CD4-positive, CD25-positive, alpha-beta regulatory T cell (primary cell): ENCODE data around the gene TGFB1. TPM values are rescaled to one million over a fixed set of nuclear protein-coding genes. Genes with fewer than 3 reads are reported as not detected.
A peak's percentile ranks its signal among the peaks of the same experiment; 100 is the strongest.

Source experiments
- ATAC-seq, 2 donors: fragments of 150-1000 bp; cut with Tn5 transposase; one replicate each; pipeline ENCODE4 v1.10.0; 2021; ENCODE audit warnings: low read depth in 2 of 2, moderate number of reproducible peaks in 2 of 2, moderate library complexity in 1 of 2
- DNase-seq, 3 donors: peaks; one replicate each; pipeline versions ENCODE4 v3.0.0 to v3.0.0-alpha.2; 2012 to 2022; ENCODE audit warnings: mixed read lengths in 1 of 3
- H3K27ac ChIP-seq: one replicate; pipeline ENCODE4 v1.7.0; 2013; ENCODE audit warnings: mild to moderate bottlenecking, low read length; ENCODE audit not compliant: insufficient read depth, poor library complexity, severe bottlenecking
- H3K27me3 ChIP-seq: one replicate; pipeline ENCODE4 v1.7.0; 2013; ENCODE audit warnings: low read length; ENCODE audit not compliant: control insufficient read depth, insufficient read depth
- H3K36me3 ChIP-seq: one replicate; pipeline ENCODE4 v1.7.0; 2013; ENCODE audit warnings: mild to moderate bottlenecking, low read length, moderate library complexity; ENCODE audit not compliant: control insufficient read depth, insufficient read depth
- H3K4me1 ChIP-seq: 2 replicates; pipeline ENCODE4 v1.7.0; 2013; ENCODE audit warnings: mild to moderate bottlenecking, low read length; ENCODE audit not compliant: insufficient read depth, control insufficient read depth, poor library complexity, severe bottlenecking
- H3K4me3 ChIP-seq: one replicate; pipeline ENCODE4 v1.7.0; 2013; ENCODE audit warnings: low read depth, mild to moderate bottlenecking, low read length, moderate library complexity
- H3K9me3 ChIP-seq, 2 experiments: 1 replicate in 1 of 2; 2 replicates in 1 of 2; pipeline ENCODE4 v1.7.0; 2013; ENCODE audit warnings: low read length in 2 of 2, mild to moderate bottlenecking in 1 of 2, moderate library complexity in 1 of 2; ENCODE audit not compliant: control insufficient read depth in 2 of 2
- H3K27ac Mint-ChIP-seq, 3 donors: one replicate each; pipeline ENCODE4 v1.8.0; 2020 to 2022; ENCODE audit warnings: mild to moderate bottlenecking in 3 of 3, mixed read lengths in 3 of 3, moderate library complexity in 2 of 3
- H3K27me3 Mint-ChIP-seq: one replicate; pipeline ENCODE4 v1.8.0; 2022; ENCODE audit warnings: mild to moderate bottlenecking, mixed read lengths
- H3K36me3 Mint-ChIP-seq: one replicate; pipeline ENCODE4 v1.8.0; 2020; ENCODE audit warnings: mixed read lengths
- H3K4me1 Mint-ChIP-seq, 4 donors: one replicate each; pipeline ENCODE4 v1.8.0; 2020 to 2022; ENCODE audit warnings: mixed read lengths in 4 of 4, mild to moderate bottlenecking in 1 of 4
- H3K4me3 Mint-ChIP-seq, 4 donors: one replicate each; pipeline ENCODE4 v1.8.0; 2020 to 2022; ENCODE audit warnings: mild to moderate bottlenecking in 4 of 4, mixed read lengths in 4 of 4, moderate library complexity in 3 of 4
- H3K9me3 Mint-ChIP-seq, 7 donors: one replicate each; pipeline ENCODE4 v1.8.0; 2020 to 2022; ENCODE audit warnings: mixed read lengths in 7 of 7, mild to moderate bottlenecking in 3 of 7, moderate library complexity in 2 of 7
- polyA plus RNA-seq, 4 donors: library from polyadenylated mRNA; unstranded; fragments of 300-500 nt; fragmentation: Illumina TruSeq; gene quantifications; one replicate each; pipeline ENCODE4 v1.2.3, GENCODE V29; 2021
- total RNA-seq: library from RNA; stranded (reverse); gene quantifications from one replicate; pipeline ENCODE4 v1.2.3, GENCODE V29; 2022

TGFB1 gene
- total and polyA plus RNA-seq, 5 donors from 2014 or later = 31.6 to 414 (median 48.2) TPM

- DNase-seq = peak in 2 of 3 donors; percentile 37 to 61
- no peaks in the 10 kb centered on the region for H3K27me3 ChIP-seq
- ATAC-seq = peak; percentile 12 to 32
- H3K4me3 Mint-ChIP-seq = peak overlapping the region; percentile 79 to 88 (median 88)
- H3K4me1 ChIP-seq = peaks cover 54% of the 10 kb centered on the region
- peaks cover 25% of the 10 kb centered on the region for H3K36me3 Mint-ChIP-seq
- H3K9me3 Mint-ChIP-seq = peaks cover 0 to 2% (median 0%) of the 10 kb centered on the region in 7 donors
- H3K9me3 ChIP-seq = no peaks in the 10 kb centered on the region
- H3K27ac Mint-ChIP-seq = peak overlapping the region; percentile 96 to 99 (median 96)
- peaks cover 34% of the 10 kb centered on the region for H3K36me3 ChIP-seq
- peak overlapping the region; percentile 85 for H3K27ac ChIP-seq
- peak overlapping the region; percentile 68 for H3K4me3 ChIP-seq
- H3K4me1 Mint-ChIP-seq = peaks cover 19 to 65% (median 43%) of the 10 kb centered on the region in 4 donors
- peaks cover 4% of the 10 kb centered on the region for H3K27me3 Mint-ChIP-seq
Observed at GRCh38 chr19:41328157-41328841, 25.4 kb downstream of the TGFB1 start.

GRCh38 chr19:41327576-41328156, 26.1 kb downstream of the TGFB1 start:
- Mint-ChIP-seq H3K4me3 (peak overlapping the region; percentile 79 to 88 (median 88)), H3K9me3 (peaks cover 0 to 2% (median 0%) of the 10 kb centered on the region in 7 donors), H3K27ac (peak overlapping the region; percentile 96 to 99 (median 96)), H3K4me1 (peaks cover 19 to 68% (median 43%) of the 10 kb centered on the region in 4 donors), H3K27me3 (peaks cover 4% of the 10 kb centered on the region), H3K36me3 (peaks cover 26% of the 10 kb centered on the region)
- peak; percentile 76 to 93 (median 82) for DNase-seq
- H3K9me3 ChIP-seq = no peaks in the 10 kb centered on the region
- H3K4me3 ChIP-seq = peak overlapping the region; percentile 68
- H3K27ac ChIP-seq = peak overlapping the region; percentile 85
- peaks cover 54% of the 10 kb centered on the region for H3K4me1 ChIP-seq
- H3K36me3 ChIP-seq = peaks cover 34% of the 10 kb centered on the region
- ATAC-seq = peak; percentile 66 to 67
- no peaks in the 10 kb centered on the region for H3K27me3 ChIP-seq

GRCh38 chr19:41327076-41327575, 26.6 kb downstream of the TGFB1 start:
- peaks cover 4% of the 10 kb centered on the region for H3K27me3 Mint-ChIP-seq
- no peak for ATAC-seq
- H3K4me1 ChIP-seq = peaks cover 51% of the 10 kb centered on the region
- peak overlapping the region; percentile 85 to 97 (median 89) for H3K27ac Mint-ChIP-seq
- peak overlapping the region; percentile 85 for H3K27ac ChIP-seq
- H3K9me3 ChIP-seq = no peaks in the 10 kb centered on the region
- no peak for DNase-seq
- peaks cover 30% of the 10 kb centered on the region for H3K36me3 ChIP-seq
- H3K4me3 ChIP-seq = peak overlapping the region; percentile 31
- peaks cover 0 to 2% (median 0%) of the 10 kb centered on the region in 7 donors for H3K9me3 Mint-ChIP-seq
- peaks cover 19 to 64% (median 41%) of the 10 kb centered on the region in 4 donors for H3K4me1 Mint-ChIP-seq
- no peaks in the 10 kb centered on the region for H3K27me3 ChIP-seq
- H3K36me3 Mint-ChIP-seq = peaks cover 20% of the 10 kb centered on the region
- peak overlapping the region; percentile 66 to 84 (median 72) for H3K4me3 Mint-ChIP-seq

- Histone ChIP-seq H3K36me3 (peaks cover 30% of the 10 kb centered on the region), H3K27ac (peak overlapping the region; percentile 85), H3K27me3 (no peaks in the 10 kb centered on the region), H3K9me3 (no peaks in the 10 kb centered on the region), H3K4me1 (peaks cover 48% of the 10 kb centered on the region), H3K4me3 (no peak overlapping the region)
- Mint-ChIP-seq H3K27ac (peak overlapping the region; percentile 85 to 97 (median 93)), H3K4me3 (peak overlapping the region; percentile 32 to 84 (median 72)), H3K4me1 (peaks cover 19 to 58% (median 40%) of the 10 kb centered on the region in 4 donors), H3K9me3 (no peaks in the 10 kb centered on the region), H3K36me3 (peaks cover 13% of the 10 kb centered on the region), H3K27me3 (no peaks in the 10 kb centered on the region)
- DNase-seq = peak in 1 of 3 donors; percentile 44
- ATAC-seq = no peak
Observed at GRCh38 chr19:41325947-41326706, 27.6 kb downstream of the TGFB1 start.

- DNase-seq = no peak
Observed at GRCh38 chr19:41325640-41325946, 28.1 kb downstream of the TGFB1 start.

GRCh38 chr19:41324921-41325639, 28.6 kb downstream of the TGFB1 start:
- H3K4me1 ChIP-seq = peaks cover 40% of the 10 kb centered on the region
- Mint-ChIP-seq H3K9me3 (no peaks in the 10 kb centered on the region), H3K27ac (peak overlapping the region; percentile 79 to 91 (median 84)), H3K36me3 (peaks cover 9% of the 10 kb centered on the region), H3K4me1 (peaks cover 14 to 51% (median 38%) of the 10 kb centered on the region in 4 donors), H3K4me3 (peak overlapping the region in 3 of 4 donors; percentile 38 to 66 (median 63)), H3K27me3 (no peaks in the 10 kb centered on the region)
- peak overlapping the region; percentile 85 for H3K27ac ChIP-seq
- peaks cover 33% of the 10 kb centered on the region for H3K36me3 ChIP-seq
- H3K27me3 ChIP-seq = no peaks in the 10 kb centered on the region
- ATAC-seq (no peak), DNase-seq (no peak)
- H3K4me3 ChIP-seq = no peak overlapping the region
- no peaks in the 10 kb centered on the region for H3K9me3 ChIP-seq

More at GRCh38 chr19:41325640-41325946, 28.1 kb downstream of the TGFB1 start:
- Histone ChIP-seq H3K27me3 (no peaks in the 10 kb centered on the region), H3K4me1 (peaks cover 45% of the 10 kb centered on the region), H3K27ac (peak overlapping the region; percentile 85), H3K36me3 (peaks cover 33% of the 10 kb centered on the region), H3K9me3 (no peaks in the 10 kb centered on the region), H3K4me3 (no peak overlapping the region)
- Mint-ChIP-seq H3K27ac (no peak overlapping the region), H3K27me3 (no peaks in the 10 kb centered on the region), H3K36me3 (peaks cover 12% of the 10 kb centered on the region), H3K9me3 (no peaks in the 10 kb centered on the region), H3K4me3 (no peak overlapping the region), H3K4me1 (peaks cover 18 to 56% (median 41%) of the 10 kb centered on the region in 4 donors)
- no peak for ATAC-seq

GRCh38 chr19:41324231-41324702, 29.5 kb downstream of the TGFB1 start:
- Histone ChIP-seq H3K4me1 (peaks cover 37% of the 10 kb centered on the region), H3K27ac (no peak overlapping the region), H3K27me3 (no peaks in the 10 kb centered on the region), H3K4me3 (no peak overlapping the region), H3K9me3 (no peaks in the 10 kb centered on the region), H3K36me3 (peaks cover 37% of the 10 kb centered on the region)
- Mint-ChIP-seq H3K27me3 (no peaks in the 10 kb centered on the region), H3K4me1 (peaks cover 14 to 54% (median 39%) of the 10 kb centered on the region in 4 donors), H3K27ac (peak overlapping the region; percentile 79 to 91 (median 84)), H3K9me3 (no peaks in the 10 kb centered on the region), H3K4me3 (peak overlapping the region in 2 of 4 donors; percentile 23 to 63), H3K36me3 (peaks cover 9% of the 10 kb centered on the region)
- DNase-seq = no peak
- ATAC-seq = no peak
